Chondrocyte (in vitro differentiated cells): ENCODE results near the gene DDX42. TPM values are rescaled to one million over a fixed set of nuclear protein-coding genes. Genes with fewer than 3 reads are reported as not detected.
A peak's percentile ranks its signal among the peaks of the same experiment; 100 is the strongest.
"Not testable (repeated sequence)": the region's sequence is repeated elsewhere in the genome, so short reads cannot be mapped to it uniquely, and the experiment has no call there.

Source experiments
- DNase-seq: peaks from one replicate; pipeline ENCODE4 v3.0.0; 2021; ENCODE audit warnings: mixed read lengths, low spot score
- H3K27ac Mint-ChIP-seq: one replicate; pipeline ENCODE4 v1.8.0; 2021; ENCODE audit warnings: mild to moderate bottlenecking, moderate library complexity, mixed read lengths; ENCODE audit not compliant: unreplicated experiment
- H3K27me3 Mint-ChIP-seq: 2 replicates; pipeline ENCODE4 v1.8.0; 2021; ENCODE audit warnings: low read depth, mixed read lengths
- H3K36me3 Mint-ChIP-seq: 2 replicates; pipeline ENCODE4 v1.8.0; 2021; ENCODE audit warnings: low read depth, mixed read lengths
- H3K4me1 Mint-ChIP-seq: 2 replicates; pipeline ENCODE4 v1.8.0; 2021; ENCODE audit warnings: low read depth, mild to moderate bottlenecking, mixed read lengths
- H3K4me3 Mint-ChIP-seq: one replicate; pipeline ENCODE4 v1.8.0; 2021; ENCODE audit warnings: mild to moderate bottlenecking, moderate library complexity, mixed read lengths; ENCODE audit not compliant: unreplicated experiment
- H3K9me3 Mint-ChIP-seq: 2 replicates; pipeline ENCODE4 v1.8.0; 2021; ENCODE audit warnings: low read depth, mixed read lengths
- total RNA-seq: library from RNA; stranded (reverse); gene quantifications from 3 replicates; pipeline ENCODE4 v1.2.1, GENCODE V29; 2021
- TF ChIP-seq, protein P1 (sequence below): fragments of 200-600 bp; sonication (generic); IDR thresholded peaks from 2 replicates; pipeline ENCODE4 v1.5.0; 2021; ENCODE audit warnings: antibody characterized with exemption, mild to moderate bottlenecking, moderate library complexity

DDX42 gene
- total RNA-seq, 1 donor from 2014 or later, result 99.0 TPM

GRCh38 chr17:63790057-63790456 is 16.1 kb downstream of the DDX42 start:
- H3K36me3 Mint-ChIP-seq, result peaks cover 21% of the 10 kb centered on the region
- TF ChIP-seq, protein P1, sequence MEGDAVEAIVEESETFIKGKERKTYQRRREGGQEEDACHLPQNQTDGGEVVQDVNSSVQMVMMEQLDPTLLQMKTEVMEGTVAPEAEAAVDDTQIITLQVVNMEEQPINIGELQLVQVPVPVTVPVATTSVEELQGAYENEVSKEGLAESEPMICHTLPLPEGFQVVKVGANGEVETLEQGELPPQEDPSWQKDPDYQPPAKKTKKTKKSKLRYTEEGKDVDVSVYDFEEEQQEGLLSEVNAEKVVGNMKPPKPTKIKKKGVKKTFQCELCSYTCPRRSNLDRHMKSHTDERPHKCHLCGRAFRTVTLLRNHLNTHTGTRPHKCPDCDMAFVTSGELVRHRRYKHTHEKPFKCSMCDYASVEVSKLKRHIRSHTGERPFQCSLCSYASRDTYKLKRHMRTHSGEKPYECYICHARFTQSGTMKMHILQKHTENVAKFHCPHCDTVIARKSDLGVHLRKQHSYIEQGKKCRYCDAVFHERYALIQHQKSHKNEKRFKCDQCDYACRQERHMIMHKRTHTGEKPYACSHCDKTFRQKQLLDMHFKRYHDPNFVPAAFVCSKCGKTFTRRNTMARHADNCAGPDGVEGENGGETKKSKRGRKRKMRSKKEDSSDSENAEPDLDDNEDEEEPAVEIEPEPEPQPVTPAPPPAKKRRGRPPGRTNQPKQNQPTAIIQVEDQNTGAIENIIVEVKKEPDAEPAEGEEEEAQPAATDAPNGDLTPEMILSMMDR, result no peak
- H3K4me3 Mint-ChIP-seq, result no peak overlapping the region
- H3K4me1 Mint-ChIP-seq, result peaks cover 7% of the 10 kb centered on the region
- H3K27ac Mint-ChIP-seq, result peak overlapping the region; percentile 49
- no peaks in the 10 kb centered on the region for H3K9me3 Mint-ChIP-seq
- no peak for DNase-seq
- H3K27me3 Mint-ChIP-seq, result no peaks in the 10 kb centered on the region

DNA sequence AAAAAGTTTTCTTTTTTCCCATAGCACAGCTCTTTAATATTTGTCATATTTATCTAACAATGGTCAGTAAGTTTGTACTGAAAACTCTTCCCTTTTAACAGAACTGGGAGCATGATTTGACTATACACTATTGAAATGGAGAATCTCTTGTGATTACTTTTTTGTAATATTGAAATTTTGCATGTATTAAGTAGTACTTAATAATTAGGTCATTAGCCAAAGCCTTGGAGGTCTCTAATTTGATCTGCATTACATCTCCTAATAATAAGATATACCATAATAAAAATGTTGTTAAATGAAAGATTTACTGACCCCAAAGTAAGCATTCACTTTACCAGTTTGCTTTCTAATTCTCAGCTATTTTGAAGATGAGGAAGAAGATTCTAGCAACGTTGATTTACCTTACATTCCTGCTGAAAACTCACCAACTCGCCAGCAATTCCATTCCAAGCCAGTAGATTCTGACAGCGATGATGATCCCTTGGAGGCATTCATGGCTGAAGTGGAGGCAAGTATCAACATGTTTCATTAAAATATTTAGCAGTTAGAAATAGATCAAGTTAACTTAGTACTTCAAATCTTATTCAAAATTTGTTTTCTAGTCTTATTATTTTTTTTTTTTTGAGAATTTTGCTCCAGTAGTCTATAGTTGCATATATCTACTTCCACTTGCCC is 18.2 kb downstream of the DDX42 start:
- no peak overlapping the region for H3K4me3 Mint-ChIP-seq
- H3K27me3 Mint-ChIP-seq, result no peaks in the 10 kb centered on the region
- no peaks in the 10 kb centered on the region for H3K9me3 Mint-ChIP-seq
- peaks cover 28% of the 10 kb centered on the region for H3K36me3 Mint-ChIP-seq
- TF ChIP-seq, protein P1, result no peak
- no peaks in the 10 kb centered on the region for H3K4me1 Mint-ChIP-seq
- no peak overlapping the region for H3K27ac Mint-ChIP-seq
- no peak for DNase-seq

GRCh38 chr17:63796375-63796774 is 22.4 kb downstream of the DDX42 start:
- not testable (repeated sequence) for H3K9me3 Mint-ChIP-seq, H3K27me3 Mint-ChIP-seq, H3K27ac Mint-ChIP-seq, H3K4me1 Mint-ChIP-seq, H3K4me3 Mint-ChIP-seq, DNase-seq
- H3K36me3 Mint-ChIP-seq, result peaks cover 33% of the 10 kb centered on the region

DNA sequence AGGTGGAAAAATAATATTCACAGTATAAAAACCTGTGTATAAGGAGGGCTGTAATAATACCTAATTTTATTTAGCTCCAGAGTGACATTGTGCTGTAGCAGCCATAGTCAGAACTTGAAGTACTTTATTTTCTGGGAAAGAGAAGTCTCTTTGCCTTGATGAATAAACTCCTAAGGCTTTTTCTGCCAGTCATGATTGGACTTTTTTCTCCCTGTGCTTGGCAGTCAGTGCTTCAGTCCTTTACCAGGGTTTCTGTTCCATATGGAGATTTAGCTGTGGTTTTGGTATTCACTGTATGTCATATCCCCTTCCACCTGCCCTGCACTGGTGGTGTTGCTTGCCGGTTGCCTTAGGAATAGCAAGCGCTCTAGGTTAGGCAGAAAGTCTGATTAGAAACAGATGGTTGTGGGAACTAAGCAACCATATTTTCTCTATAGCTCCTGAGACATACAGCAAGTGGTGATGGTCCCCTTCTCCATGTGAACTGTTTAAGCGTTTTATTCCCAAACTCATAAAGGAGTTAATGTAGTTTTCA is 24.7 kb downstream of the DDX42 start:
- DNase-seq, result no peak
- H3K36me3 Mint-ChIP-seq, result peaks cover 33% of the 10 kb centered on the region
- H3K27me3 Mint-ChIP-seq, result no peaks in the 10 kb centered on the region
- H3K27ac Mint-ChIP-seq, result no peak overlapping the region
- H3K9me3 Mint-ChIP-seq, result no peaks in the 10 kb centered on the region
- H3K4me3 Mint-ChIP-seq, result no peak overlapping the region
- TF ChIP-seq, protein P1, result no peak
- no peaks in the 10 kb centered on the region for H3K4me1 Mint-ChIP-seq

DNA sequence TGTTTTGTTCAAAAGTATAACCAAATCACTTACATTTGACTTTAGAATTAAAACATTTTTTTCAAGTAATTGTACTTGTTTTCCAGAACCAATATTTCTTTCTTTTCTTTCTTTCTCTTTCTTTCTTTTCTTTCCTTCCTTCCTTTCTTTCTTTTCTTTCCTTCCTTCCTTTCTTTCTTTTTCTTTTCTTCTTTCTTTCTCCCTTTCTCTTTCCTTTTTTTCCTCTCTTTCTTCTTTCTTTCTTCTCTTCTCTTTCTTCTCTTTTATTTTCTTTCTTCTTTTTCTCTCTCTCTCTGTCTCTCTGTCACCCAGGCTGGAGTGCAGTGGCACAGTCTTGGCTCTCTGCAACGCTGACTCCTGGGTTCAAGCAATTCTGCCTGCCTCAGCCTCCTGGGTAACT is 26.8 kb downstream of the DDX42 start:
- Mint-ChIP-seq H3K9me3 (no peaks in the 10 kb centered on the region), H3K4me1 (peaks cover 4% of the 10 kb centered on the region), H3K4me3 (no peak overlapping the region), H3K27me3 (no peaks in the 10 kb centered on the region), H3K27ac (peak overlapping the region; percentile 32), H3K36me3 (peaks cover 30% of the 10 kb centered on the region)
- TF ChIP-seq, protein P1, result no peak
- DNase-seq, result no peak

GRCh38 chr17:63804328-63804727 is 30.4 kb downstream of the DDX42 start:
- H3K27ac Mint-ChIP-seq, result peak overlapping the region; percentile 70
- TF ChIP-seq, protein P1, result no peak

More at GRCh38 chr17:63804328-63804727, 30.4 kb downstream of the DDX42 start:
- Mint-ChIP-seq H3K36me3 (peaks cover 33% of the 10 kb centered on the region), H3K9me3 (no peaks in the 10 kb centered on the region), H3K27me3 (no peaks in the 10 kb centered on the region), H3K4me3 (no peak overlapping the region), H3K4me1 (peaks cover 4% of the 10 kb centered on the region)
- no peak for DNase-seq
